ENCODE data around the gene ARCN1. TPM values are rescaled to one million over a fixed set of nuclear protein-coding genes. Genes with fewer than 3 reads are reported as not detected.
A peak's percentile ranks its signal among the peaks of the same experiment; 100 is the strongest.
"Not testable (repeated sequence)": the region's sequence is repeated elsewhere in the genome, so short reads cannot be mapped to it uniquely, and the experiment has no call there.

ARCN1 gene
- total RNA-seq, 6 donors from 2014 or later: 29.3 to 121 (median 94.6) TPM

GRCh38 chr11:118592616-118593367, 20.6 kb downstream of the ARCN1 start:
- Histone ChIP-seq H3K9me3 (no peaks in the 10 kb centered on the region), H3K27ac (no peak overlapping the region), H3K4me1 (peaks cover 0 to 4% (median 2%) of the 10 kb centered on the region in 4 donors), H3K36me3 (peaks cover 44 to 100% (median 88%) of the 10 kb centered on the region in 4 donors), H3K4me3 (no peak overlapping the region), H3K27me3 (no peaks in the 10 kb centered on the region)
- ATAC-seq (ENCODE audit: low FRiP score in 2 of 2) (no peak), DNase-seq (no peak)
- 86 to 87% methylated on average over 2 of the region's 2 CpGs for WGBS, 2 donors
- TF ChIP-seq CTCF (IDR thresholded peaks at IDR 0.05) (no peak), POLR2A (IDR thresholded peaks at IDR 0.05) (no peak), POLR2AphosphoS5 (IDR thresholded peaks at IDR 0.05) (no peak), EP300 (IDR thresholded peaks at IDR 0.05) (no peak)

- ATAC-seq (ENCODE audit: low FRiP score in 2 of 2): peak in 1 of 2 donors; percentile 67
- peak in 4 of 6 experiments; percentile 25 to 49 (median 43) for TF ChIP-seq CTCF (IDR thresholded peaks at IDR 0.05)
- not testable (repeated sequence) for H3K4me3 ChIP-seq, H3K27ac ChIP-seq, DNase-seq, H3K27me3 ChIP-seq, H3K4me1 ChIP-seq, H3K9me3 ChIP-seq
- peaks cover 38 to 99% (median 93%) of the 10 kb centered on the region in 4 donors for H3K36me3 ChIP-seq
- WGBS, 2 donors: 57 to 60% methylated on average over 5 of the region's 5 CpGs
Observed at GRCh38 chr11:118594984-118595383, 22.8 kb downstream of the ARCN1 start.

- no peak overlapping the region for H3K4me3 ChIP-seq
- no peak overlapping the region for H3K27ac ChIP-seq
- H3K36me3 ChIP-seq: peaks cover 39 to 99% (median 92%) of the 10 kb centered on the region in 4 donors
- no peak for TF ChIP-seq POLR2A (IDR thresholded peaks at IDR 0.05)
- TF ChIP-seq CTCF (IDR thresholded peaks at IDR 0.05): no peak
- TF ChIP-seq EP300 (IDR thresholded peaks at IDR 0.05): no peak
- no peak for TF ChIP-seq POLR2AphosphoS5 (IDR thresholded peaks at IDR 0.05)
- H3K27me3 ChIP-seq: no peaks in the 10 kb centered on the region
- WGBS, 2 donors: 87 to 91% methylated on average over 16 of the region's 16 CpGs
- H3K4me1 ChIP-seq: peaks cover 0 to 4% (median 2%) of the 10 kb centered on the region in 4 donors
- no peaks in the 10 kb centered on the region for H3K9me3 ChIP-seq
- no peak for DNase-seq
- no peak for ATAC-seq (ENCODE audit: low FRiP score in 2 of 2)
Observed at GRCh38 chr11:118596224-118597146, 24.3 kb downstream of the ARCN1 start.

GRCh38 chr11:118597556-118597955, 25.3 kb downstream of the ARCN1 start:
- H3K4me1 ChIP-seq: peaks cover 0 to 4% (median 2%) of the 10 kb centered on the region in 4 donors
- H3K4me3 ChIP-seq: no peak overlapping the region
- TF ChIP-seq CTCF (IDR thresholded peaks at IDR 0.05) (no peak), POLR2A (IDR thresholded peaks at IDR 0.05) (no peak), EP300 (IDR thresholded peaks at IDR 0.05) (no peak), POLR2AphosphoS5 (IDR thresholded peaks at IDR 0.05) (no peak)
- H3K27ac ChIP-seq: no peak overlapping the region
- ATAC-seq (ENCODE audit: low FRiP score in 2 of 2): no peak
- no peaks in the 10 kb centered on the region for H3K9me3 ChIP-seq
- H3K27me3 ChIP-seq: no peaks in the 10 kb centered on the region
- peaks cover 43 to 99% (median 90%) of the 10 kb centered on the region in 4 donors for H3K36me3 ChIP-seq
- DNase-seq: no peak
- 93 to 95% methylated on average over 9 of the region's 9 CpGs for WGBS, 2 donors

Measured in upper lobe of left lung (tissue), 6 donors.